HG02973 (cell line): Measurements from ENCODE around the gene TOR4A.

Source experiments
- ATAC-seq: cut with Tn5 transposase; IDR thresholded peaks from one replicate; pipeline ENCODE4 v1.9.1; 2021; ENCODE audit warnings: moderate library complexity; ENCODE audit not compliant: unreplicated experiment

TOR4A gene

DNA sequence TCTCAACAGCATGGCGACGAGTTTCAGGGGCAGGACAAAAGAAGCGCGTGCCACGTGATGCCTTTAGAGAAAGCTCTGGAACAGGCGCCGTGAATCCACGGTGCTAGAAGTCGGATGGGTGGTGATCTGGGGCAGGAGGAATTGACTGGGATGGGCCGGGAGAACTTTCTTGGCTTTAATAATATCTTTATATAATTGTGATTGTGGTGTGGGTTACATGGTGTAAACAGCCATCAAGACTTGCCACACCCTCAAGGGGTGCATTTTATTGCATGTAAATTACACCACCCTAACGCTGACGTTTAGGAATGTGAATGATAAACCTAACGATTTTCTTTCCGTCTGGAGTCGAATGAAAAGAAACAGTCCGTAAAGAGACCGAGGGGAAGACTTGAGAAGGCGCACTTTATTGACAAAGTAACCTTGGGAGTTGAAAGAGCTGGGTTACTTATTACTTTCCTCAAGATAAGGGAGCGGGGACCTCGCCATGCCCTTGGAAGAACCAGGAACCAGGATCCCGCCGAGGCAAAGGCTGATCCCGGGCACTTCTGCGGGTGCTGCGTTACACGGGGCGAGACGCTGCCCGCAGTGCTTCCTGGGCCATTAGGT, 16.1 kb downstream of the TOR4A start:
- ATAC-seq = no peak

DNA sequence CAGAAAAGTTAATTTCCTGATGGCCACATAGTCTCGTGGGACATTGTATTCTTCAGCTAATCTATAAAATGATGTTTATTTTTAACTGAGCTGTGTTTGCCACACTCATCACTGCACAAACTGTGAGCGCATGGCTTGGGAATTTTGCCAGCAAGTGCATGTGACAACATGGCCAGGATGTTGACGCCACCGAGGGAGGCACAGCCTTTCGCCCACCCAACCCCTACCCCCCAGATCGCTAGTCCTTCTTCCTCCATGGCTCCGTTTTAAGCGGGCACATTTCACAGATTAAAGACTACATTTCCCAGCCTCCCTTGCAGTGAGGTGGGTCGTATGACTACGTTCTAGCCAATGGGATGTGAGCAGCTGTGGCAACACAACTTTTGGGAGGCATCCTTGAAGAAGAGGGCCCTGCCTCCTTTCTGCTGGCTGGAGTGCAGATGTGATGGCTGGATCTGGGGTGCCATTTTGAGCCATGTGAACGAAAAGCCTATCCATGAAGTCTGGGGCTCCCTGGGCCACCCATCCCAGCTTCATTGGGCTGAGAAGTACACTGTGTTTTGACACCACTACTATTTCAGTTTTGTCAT, 16.7 kb downstream of the TOR4A start:
- ATAC-seq = no peak

DNA sequence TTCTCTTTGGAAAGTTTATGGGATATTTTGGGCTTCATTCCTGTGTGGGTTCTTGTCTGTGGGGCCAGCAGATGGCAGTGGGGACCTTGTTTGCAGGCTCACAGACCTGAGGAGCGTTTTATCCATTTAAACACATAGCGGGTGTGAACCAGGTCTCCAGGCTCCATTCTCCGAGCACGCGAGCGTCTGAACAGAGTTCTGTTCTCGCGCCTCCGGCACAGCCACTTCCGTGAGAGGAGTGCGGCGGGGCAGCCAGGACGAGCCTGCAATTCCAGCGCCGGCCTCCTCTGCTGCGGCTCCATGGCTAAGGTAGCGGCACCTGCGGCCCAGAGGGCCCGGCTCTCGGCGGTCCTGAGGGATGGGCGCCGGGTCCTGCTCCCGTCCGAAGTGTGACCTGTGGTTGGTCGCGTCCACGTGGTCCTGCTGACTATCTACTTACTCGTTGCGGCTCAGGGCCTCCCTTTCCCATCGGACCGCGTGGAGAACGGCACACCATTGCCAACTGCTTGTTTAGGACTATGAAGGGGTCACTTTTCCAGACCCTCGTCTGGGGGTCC, 17.2 kb downstream of the TOR4A start:
- ATAC-seq = no peak

DNA sequence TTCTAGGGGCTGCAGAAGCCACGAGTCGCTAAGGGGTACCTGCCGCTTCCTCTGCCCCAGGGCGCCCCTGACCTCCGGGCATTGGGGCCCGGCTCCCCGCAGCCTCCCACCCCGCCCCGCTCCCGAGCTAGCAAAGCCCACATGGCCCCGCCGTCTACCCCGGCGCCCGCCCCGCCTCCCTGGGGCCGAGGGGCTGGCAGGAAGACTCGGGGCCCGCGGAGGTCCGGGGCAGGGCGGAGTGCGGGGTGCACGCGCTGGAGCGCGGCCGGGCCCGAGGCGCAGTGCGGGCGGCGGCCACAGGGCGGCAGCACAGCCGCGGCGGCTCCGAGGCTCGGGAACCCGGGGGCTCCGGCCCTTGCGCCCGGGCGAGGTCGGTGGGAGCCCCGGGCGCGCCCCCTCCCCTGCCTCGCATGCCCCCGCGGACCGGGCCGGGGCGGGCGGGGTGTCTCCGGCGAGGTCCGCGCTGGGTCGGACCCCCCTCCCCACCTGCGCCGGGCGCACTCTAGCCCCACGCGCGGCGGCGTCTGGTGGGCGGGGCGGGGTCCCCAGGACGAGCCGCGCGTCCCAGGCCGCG, 17.8 kb downstream of the TOR4A start:
- peak; percentile 55 for ATAC-seq

DNA sequence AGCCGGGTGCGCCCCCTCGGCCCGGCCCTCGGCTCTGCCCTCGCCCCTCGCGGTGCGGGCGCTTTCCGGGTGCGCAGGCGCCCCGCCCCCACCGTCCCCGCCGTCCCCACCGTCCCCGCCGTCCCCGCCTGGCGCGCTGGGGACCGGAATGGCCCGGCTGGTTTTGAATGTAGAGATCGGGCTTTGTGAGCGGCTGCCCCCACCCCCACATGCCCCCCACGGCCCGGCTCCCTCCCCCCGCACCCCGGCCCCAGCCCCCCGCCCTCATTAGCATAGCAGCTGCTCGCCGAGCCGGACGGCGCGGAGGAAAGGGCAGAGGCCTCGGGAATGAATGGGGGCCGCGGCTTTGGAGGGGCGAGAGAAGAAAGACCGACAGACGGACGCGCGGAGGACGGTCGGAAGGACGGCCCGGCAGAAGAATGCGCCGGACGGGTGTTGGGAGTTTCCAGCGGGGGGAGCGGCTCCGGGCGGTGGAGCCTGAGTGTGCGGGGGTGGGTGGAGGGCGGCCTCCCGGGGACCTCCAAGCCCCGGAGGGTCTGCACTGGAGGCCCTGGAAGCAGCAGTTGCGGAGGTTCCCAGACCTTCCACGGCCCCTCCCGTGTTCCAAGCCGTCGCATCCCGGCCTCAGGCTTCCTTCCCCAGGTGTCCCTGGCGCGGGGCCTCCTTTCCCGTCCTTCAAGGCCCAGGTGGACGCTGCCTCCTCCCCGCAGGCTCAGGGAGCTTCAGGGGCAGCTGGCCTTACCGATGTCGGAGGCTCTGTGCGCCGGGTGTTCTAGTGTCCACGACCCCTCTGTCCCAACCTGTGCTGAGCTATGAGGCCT, 18.5 kb downstream of the TOR4A start:
- peak; percentile 19 for ATAC-seq

DNA sequence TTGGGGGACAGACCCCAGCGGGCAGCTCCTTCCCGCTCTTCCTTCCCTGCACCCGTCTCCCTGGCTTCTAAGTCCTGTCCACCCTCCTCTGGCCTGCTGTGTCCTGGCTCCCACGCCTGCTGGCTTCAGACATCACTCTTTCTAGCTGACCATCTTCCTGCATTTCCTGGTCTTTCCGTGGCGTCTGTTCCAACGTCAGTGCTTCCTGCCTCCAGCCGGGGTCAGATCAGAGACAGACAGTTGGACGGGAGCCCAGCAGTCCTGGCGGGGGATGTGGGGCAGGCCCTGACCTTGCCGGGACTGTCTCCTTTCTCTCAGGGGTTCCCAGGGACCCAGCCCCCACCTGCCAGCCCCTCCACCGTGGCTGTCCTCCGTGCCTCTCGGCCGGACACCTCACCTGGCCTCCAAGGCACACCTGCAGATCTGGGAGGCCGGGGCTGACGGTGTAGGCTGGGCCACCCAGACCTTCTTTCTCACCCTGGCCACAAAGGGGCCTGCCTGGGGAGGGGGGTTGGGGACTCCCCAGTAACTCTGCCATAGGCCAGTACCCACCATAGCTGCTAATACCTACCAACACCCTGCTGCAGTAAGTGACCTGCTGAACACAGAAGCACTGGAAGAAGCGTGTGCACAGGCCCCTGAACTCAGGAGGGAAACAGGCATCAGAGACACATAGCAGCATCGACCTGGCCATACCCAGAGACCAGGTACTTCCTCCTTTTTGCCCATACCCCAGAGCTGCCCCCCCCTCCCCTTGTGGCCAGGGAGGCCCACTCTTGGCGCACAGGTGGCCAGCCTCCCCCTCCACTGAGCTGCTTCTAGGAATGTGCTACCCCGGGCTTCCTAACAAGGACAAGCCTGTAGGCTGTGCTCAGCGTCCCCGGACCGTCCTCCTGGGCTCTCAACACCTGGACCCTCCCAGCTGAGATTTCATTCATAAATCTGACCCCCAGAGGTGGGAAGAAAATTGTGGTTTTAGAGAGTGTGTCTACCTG, 19.4 kb downstream of the TOR4A start:
- no peak for ATAC-seq

DNA sequence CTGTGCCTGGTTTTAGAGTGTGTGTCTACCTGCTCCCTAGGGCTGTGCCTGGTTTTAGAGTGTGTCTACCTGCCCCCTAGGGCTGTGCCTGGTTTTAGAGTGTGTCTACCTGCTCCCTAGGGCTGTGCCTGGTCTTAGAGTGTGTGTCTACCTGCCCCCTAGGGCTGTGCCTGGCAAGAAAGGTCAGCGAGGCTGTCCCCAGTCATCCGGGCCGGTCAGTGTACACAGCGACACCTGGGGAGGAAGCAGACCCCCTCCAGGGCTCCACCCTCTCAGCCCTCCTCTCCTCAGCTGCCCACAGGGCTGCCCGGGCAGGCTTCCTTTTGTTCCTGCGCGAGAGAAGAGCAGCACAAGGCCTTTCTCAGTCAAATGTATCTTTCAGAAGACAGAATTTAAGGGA, 20.4 kb downstream of the TOR4A start:
- no peak for ATAC-seq

DNA sequence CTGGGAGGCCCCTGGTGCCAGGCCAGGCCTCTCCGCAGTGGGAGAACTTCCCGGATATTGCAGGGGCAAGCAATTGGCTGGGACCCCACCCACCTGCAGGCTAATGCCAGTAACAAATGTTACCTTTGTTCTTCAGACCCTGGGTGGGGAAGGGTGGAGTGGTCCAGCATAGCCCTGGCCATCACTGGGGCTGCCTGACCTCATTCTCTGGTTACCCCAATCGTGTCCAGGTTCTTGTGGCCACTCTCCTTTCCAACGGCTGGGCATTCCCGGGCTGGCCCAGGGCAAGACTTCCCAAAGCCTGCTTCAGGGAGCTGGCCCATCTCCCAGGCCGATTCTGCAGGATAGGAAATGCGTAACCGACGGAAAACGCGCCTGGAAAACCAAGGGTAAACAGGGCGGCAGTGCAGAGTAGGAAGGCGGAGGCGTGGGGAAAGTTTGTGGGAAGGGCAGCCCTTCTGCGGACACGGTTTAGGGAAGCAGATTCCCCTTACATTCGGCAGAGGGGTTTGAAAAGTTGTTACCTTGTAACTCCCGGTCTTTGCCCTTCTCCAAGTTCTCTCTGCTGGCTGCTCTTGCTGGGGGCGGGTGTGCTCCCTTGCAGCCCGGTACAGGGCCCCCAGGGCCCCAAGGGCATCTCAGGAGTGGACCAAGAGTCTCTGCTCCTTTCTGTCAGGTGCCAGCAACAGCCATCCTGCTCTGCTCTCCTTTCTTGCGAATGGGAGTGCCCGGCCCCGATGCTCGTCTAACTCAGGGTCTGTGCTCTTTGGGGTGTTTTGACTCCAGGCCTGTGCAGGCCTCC, 21.1 kb downstream of the TOR4A start:
- no peak for ATAC-seq

DNA sequence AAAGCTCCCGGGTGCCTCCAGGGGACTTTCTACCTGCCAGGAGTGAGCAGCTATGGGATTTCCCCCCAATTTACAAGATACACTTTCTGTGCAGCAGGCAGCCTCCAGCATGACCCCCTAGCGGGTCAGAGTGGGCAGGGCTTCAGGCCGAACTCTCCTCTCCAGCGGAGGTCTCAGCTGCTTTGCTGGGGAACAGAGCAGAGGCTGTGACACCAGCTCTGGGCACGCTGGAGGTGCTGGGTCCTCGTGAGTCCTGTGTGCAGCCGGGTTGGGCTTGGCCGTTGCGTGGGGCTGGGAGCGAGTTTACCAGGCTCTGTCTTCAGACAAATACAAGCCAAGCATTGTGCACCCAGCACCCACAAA, 21.7 kb downstream of the TOR4A start:
- no peak for ATAC-seq

DNA sequence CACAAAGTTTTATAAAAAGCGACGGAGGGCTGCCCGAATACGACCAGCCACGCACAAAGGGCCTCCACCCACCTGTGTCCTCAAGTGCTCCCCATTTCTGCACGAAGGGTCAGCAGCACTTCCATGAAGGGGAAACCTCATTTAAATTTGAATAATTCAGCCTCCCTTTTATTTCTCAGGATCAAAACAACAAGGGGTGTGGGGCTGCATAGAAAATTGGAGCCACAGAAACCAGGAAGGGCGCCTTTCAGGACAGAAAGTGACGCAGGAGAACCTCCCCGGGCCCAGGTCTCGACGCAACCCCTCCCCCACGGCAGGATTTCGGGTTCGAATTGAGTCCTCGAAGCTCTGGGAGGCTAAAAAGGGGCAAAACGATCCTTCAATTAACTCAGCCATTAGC, 22.4 kb downstream of the TOR4A start:
- no peak for ATAC-seq

DNA sequence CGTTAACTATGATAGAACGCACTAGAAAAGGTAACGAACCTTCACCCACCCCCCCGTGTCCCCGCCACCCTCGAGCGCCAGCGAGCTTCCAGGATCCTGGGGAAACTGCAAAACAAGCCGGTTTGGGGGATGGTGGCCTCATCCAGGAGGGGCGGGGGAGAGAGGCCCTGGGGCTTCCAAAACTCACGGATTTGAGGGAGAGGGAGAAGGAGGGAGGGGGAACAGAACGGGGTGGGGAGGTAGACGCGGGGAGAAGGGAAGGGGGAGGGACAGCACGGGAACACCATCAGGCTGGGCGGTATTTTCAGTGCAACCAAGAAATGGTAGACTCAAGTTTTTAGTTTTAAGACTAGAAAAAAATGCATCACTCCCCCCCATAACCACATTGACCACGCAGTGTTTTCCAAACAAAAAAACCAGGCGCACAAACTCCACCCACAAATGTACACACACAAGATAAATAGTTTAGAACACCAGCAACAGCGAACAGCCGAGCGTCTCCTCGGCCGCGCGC, 23.1 kb downstream of the TOR4A start:
- no peak for ATAC-seq

DNA sequence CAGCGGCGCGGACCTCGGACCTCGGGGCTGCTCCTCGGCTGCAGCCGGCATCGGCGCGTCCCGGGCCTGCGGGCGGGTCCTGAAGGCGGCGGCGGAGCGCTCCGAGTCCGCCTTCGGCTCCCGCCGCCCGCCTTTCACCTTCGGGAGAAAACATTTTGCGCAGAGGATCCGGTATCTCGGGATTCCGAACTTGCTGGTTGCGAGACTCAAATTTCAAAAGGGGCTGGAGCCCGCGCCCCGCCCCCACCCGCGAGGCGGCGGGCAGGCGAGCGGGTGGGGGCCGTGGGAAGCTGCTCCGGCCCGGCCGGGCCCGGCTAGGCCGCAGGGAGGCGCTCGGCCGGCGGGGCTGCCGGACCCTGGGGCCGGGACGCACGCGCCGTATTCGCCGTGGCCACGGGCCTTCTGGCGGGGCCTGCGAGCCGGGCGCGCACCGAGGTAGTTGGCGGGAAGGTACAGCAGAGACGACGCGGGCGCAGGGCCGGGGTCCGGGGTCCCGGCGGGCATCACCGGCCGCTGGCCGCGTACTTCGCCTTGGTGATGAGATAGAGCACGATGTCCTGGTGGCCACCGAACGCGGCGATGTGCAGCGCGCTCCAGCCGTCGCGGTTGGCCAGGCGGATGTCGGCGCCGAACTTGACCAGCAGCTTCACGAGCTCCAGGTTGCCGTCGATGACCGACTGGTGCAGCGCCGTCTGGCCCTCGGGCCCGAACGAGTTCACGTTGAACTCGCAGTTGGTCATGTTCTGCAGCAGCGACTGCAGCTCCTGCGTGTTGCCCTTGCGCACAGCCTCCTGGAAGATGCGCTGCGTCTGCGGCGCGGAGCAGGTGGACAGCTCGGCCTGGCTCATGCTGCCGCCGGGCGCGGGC, 23.8 kb downstream of the TOR4A start:
- no peak for ATAC-seq

DNA sequence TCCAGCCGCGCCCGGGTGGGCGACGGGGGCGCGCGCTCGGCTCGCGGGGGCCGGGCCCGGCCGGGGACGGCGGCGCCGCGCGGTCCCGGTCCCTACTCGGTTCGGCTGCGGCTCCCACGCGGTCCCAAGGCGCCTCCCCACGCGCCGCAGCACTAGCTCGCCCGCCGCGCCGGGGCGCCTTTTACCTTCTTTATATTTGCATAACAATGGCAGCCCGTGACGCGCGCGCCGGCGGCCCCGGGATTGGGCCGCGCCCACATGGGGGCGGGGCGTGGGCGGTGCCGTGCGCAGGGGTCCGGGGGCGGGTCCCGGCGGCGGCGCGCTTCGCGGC, 24.6 kb downstream of the TOR4A start, which contains the start of gene NRARP:
Gene NRARP, minus strand, starts transcription at position 154 of the 331 bp plus-strand sequence. CDS start 343 bp downstream, outside the sequence.
- peak; percentile 55 for ATAC-seq

DNA sequence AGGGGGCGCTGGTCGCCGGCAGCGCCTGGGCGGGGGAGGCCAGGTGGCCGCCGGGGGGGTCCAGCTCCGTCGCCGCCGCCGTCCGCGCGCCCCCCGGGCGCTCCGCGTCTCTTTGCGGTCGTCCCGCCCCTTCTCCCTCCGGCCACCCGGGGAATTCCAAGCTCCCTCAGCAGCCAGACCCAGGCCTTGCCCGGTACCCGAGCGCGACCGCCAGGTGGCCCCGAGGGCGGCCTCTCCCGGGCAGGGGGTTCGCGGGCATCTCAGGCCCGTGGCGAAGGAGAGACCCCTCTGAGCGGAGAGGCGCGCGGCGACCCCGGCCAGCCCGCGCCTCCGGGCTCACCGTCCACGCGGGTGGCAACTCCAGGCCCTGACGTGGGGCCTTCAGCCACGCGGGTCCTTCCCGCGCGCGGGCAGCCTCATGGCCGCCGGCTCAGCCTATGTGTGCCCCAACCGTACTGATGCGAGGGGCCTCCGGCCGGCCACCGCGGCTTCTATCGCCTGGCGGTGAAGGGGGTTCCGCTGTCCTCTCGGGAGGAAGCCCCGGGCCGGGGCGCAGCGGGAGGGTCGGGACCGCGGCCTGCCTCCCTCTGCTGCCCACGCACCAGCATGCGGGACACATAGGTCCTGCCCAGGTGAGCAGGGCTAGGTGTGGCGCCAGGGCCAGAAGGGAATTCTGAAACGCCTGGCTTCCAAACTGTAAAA, 25.1 kb downstream of the TOR4A start:
- peak; percentile 34 for ATAC-seq

DNA sequence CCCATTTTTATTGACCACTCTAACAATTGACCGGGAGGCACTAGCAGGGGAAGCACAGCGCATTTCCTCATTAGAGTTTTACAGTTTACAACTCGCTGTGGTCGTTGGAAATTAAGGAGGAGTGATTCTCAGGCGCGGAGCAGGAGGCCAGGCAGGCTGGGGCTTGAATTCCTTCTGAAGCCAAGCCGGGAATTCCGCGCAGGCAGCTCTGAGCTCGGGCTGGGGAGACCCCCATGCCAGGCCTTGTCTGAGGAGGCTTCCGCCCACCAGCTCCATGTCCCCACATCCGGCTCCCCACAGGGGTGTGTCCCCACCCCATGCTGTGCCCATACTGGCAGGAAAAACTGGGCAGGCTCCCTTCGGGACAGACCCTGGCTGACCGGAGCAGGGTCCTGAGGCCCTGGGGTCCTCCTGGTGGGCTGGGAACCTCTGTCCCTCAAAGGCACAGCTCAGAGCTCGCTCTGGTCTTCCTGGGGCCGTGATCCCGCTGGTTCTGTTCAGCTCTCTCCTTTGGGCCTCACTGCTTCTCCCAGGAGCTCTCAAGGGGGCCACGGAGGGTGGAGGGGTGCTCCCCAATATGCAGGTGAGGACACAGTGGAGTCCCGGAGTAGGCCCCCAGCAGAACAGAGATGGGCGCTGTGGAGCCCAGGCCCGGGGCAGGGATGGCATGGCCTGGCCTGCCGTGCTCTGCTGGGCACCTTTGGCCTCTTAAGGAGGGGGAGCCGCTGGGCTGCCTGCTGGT, 25.8 kb downstream of the TOR4A start:
- no peak for ATAC-seq

DNA sequence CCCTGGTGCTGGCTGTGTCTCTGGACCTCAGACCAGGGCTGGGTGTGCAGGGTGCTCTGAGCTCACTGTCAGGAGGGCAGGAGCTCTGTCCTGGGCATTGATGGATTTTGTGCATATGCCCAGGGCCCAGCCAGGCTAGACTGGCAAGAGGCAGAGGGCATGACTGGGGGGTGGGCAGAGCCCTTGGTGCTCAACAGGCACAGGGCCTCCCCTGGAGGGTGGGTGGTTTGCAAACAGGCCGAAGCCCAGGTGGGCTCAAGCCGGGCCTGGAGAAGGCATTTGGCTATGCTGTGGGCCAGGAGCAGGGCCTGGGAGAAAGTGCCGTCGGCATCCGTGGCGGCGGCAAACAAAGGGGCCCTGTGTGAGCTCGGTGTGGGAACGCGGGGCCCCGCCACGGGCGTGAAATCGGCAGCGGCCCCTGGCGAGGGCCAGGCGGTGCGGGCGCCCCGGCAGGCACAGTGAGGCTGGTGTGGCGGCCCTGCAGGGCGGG, 26.4 kb downstream of the TOR4A start:
- ATAC-seq = no peak
